Mesothelial cell of epicardium (in vitro differentiated cells): ENCODE results near the gene HMGXB3. TPM values are rescaled to one million over a fixed set of nuclear protein-coding genes. Genes with fewer than 3 reads are reported as not detected.

ENCODE experiments used
- DNase-seq, 2 experiments: peaks; one replicate each; pipeline ENCODE4 v3.0.0; 2021; ENCODE audit warnings: low spot score in 2 of 2; ENCODE audit not compliant: unreplicated experiment in 2 of 2
- H3K27ac Mint-ChIP-seq: 2 replicates; pipeline ENCODE4 v1.8.0; 2021; ENCODE audit warnings: mixed read lengths
- H3K27me3 Mint-ChIP-seq: 2 replicates; pipeline ENCODE4 v1.8.0; 2021; ENCODE audit warnings: low read depth, mixed read lengths
- H3K36me3 Mint-ChIP-seq: 2 replicates; pipeline ENCODE4 v1.8.0; 2021; ENCODE audit warnings: mixed read lengths
- H3K4me1 Mint-ChIP-seq: 2 replicates; pipeline ENCODE4 v1.8.0; 2021; ENCODE audit warnings: mixed read lengths
- H3K4me3 Mint-ChIP-seq: 2 replicates; pipeline ENCODE4 v1.8.0; 2021; ENCODE audit warnings: mild to moderate bottlenecking, moderate library complexity, mixed read lengths
- H3K9me3 Mint-ChIP-seq: 2 replicates; pipeline ENCODE4 v1.8.0; 2021; ENCODE audit warnings: mixed read lengths
- CTCF ChIP-seq: fragments of 200-600 bp; sonication (generic); IDR thresholded peaks from one replicate; pipeline ENCODE4 v1.5.0; 2021; ENCODE audit warnings: antibody characterized with exemption; ENCODE audit not compliant: unreplicated experiment
- total RNA-seq: library from RNA; stranded (reverse); gene quantifications from 3 replicates; pipeline ENCODE4 v1.2.1, GENCODE V29; 2021

HMGXB3 gene
- total RNA-seq, 1 donor from 2014 or later, result 53.1 TPM

- Mint-ChIP-seq H3K36me3 (peaks cover 10% of the 10 kb centered on the region), H3K4me3 (no peak overlapping the region), H3K4me1 (peaks cover 10% of the 10 kb centered on the region), H3K27ac (no peak overlapping the region), H3K9me3 (no peaks in the 10 kb centered on the region), H3K27me3 (no peaks in the 10 kb centered on the region)
- no peak for DNase-seq
- TF ChIP-seq CTCF, result no peak
Measured at GRCh38 chr5:150058480-150059126, 58.1 kb downstream of the HMGXB3 start.

- no peak overlapping the region for H3K4me3 Mint-ChIP-seq
- no peaks in the 10 kb centered on the region for H3K9me3 Mint-ChIP-seq
- peaks cover 10% of the 10 kb centered on the region for H3K4me1 Mint-ChIP-seq
- no peak for TF ChIP-seq CTCF
- DNase-seq, result no peak
- H3K27ac Mint-ChIP-seq, result no peak overlapping the region
- H3K27me3 Mint-ChIP-seq, result no peaks in the 10 kb centered on the region
- peaks cover 4% of the 10 kb centered on the region for H3K36me3 Mint-ChIP-seq
Measured at GRCh38 chr5:150059623-150060022, 59.1 kb downstream of the HMGXB3 start.

GRCh38 chr5:150060471-150060870, 59.9 kb downstream of the HMGXB3 start:
- DNase-seq, result no peak
- no peak for TF ChIP-seq CTCF
- H3K4me1 Mint-ChIP-seq, result peaks cover 10% of the 10 kb centered on the region
- H3K36me3 Mint-ChIP-seq, result no peaks in the 10 kb centered on the region
- no peak overlapping the region for H3K4me3 Mint-ChIP-seq
- no peak overlapping the region for H3K27ac Mint-ChIP-seq
- no peaks in the 10 kb centered on the region for H3K27me3 Mint-ChIP-seq
- H3K9me3 Mint-ChIP-seq, result no peaks in the 10 kb centered on the region

GRCh38 chr5:150061538-150061995, 61.0 kb downstream of the HMGXB3 start:
- no peaks in the 10 kb centered on the region for H3K9me3 Mint-ChIP-seq
- DNase-seq, result no peak
- TF ChIP-seq CTCF, result no peak
- no peaks in the 10 kb centered on the region for H3K27me3 Mint-ChIP-seq
- peaks cover 10% of the 10 kb centered on the region for H3K4me1 Mint-ChIP-seq
- no peaks in the 10 kb centered on the region for H3K36me3 Mint-ChIP-seq
- H3K4me3 Mint-ChIP-seq, result no peak overlapping the region
- H3K27ac Mint-ChIP-seq, result no peak overlapping the region

GRCh38 chr5:150062216-150062922, 61.8 kb downstream of the HMGXB3 start:
- peaks cover 10% of the 10 kb centered on the region for H3K4me1 Mint-ChIP-seq
- H3K36me3 Mint-ChIP-seq, result no peaks in the 10 kb centered on the region
- no peak overlapping the region for H3K4me3 Mint-ChIP-seq
- TF ChIP-seq CTCF, result no peak
- H3K27me3 Mint-ChIP-seq, result no peaks in the 10 kb centered on the region
- no peaks in the 10 kb centered on the region for H3K9me3 Mint-ChIP-seq
- DNase-seq, result no peak
- no peak overlapping the region for H3K27ac Mint-ChIP-seq
